ENCODE data around the gene ANKRD23. TPM values are rescaled to one million over a fixed set of nuclear protein-coding genes. Genes with fewer than 3 reads are reported as not detected.

The ANKRD23 gene
- total and polyA plus RNA-seq, 2 of the 13 experiments (the other 11 are each of a cell fraction or from before 2014, with no cell fraction given) = 1.5 to 1.6 TPM

GRCh38 chr2:96821113-96821675 lies 22.6 kb downstream of the ANKRD23 start:
- peak overlapping the region in 1 of 3 experiments; percentile 91; a peak in 3 of 6 replicates for H3K4me3 ChIP-seq (replicated peaks in 1 of 3; ENCODE audit: insufficient read depth in 1 of 3, low read depth in 2 of 3, low read length in 3 of 3)
- WGBS (ENCODE audit: low lambda C conversion rate) = 79% methylated on average over 11 of the region's 11 CpGs

More at GRCh38 chr2:96821113-96821675, 22.6 kb downstream of the ANKRD23 start:
- no peak for ATAC-seq
- peaks cover 16 to 54% of the 10 kb centered on the region in 2 experiments for H3K36me3 ChIP-seq (replicated peaks in 1 of 2; ENCODE audit: control insufficient read depth in 1 of 2, insufficient read depth in 2 of 2, low read length in 2 of 2)
- ChIA-PET CTCF (ENCODE audit: low intra/inter-chr PET ratio, low total read pairs) (no interaction called here), POLR2A (interaction anchor here (0.6 to 7.4 kb wide), 6 partner anchors 11 to 60 kb away, joined by 3 to 99 read pairs (median 3); partner anchors contain the start of genes ANKRD39 and CNNM4)
- in situ Hi-C loops (cut with HindIII; ENCODE audit: extremely low pct_ligation_motif_present, low pct_unique_long_range_greater_than_20kb) = no loop called here
- H3K9me3 ChIP-seq (ENCODE audit: low read length) = no peaks in the 10 kb centered on the region
- peak overlapping the region; percentile 83 for H3K27ac ChIP-seq (ENCODE audit: extremely low read length, insufficient read depth, low read length)
- DNase-seq (ENCODE audit: low spot score) = no peak
- peaks cover 89% of the 10 kb centered on the region for H3K79me2 ChIP-seq (ENCODE audit: insufficient read depth, low read length)
- intact Hi-C loops (cut with micrococcal nuclease; ENCODE audit: unreplicated experiment) = no loop called here
- peak overlapping the region; percentile 42; the same call in 1 of the 2 replicates for H3K9ac ChIP-seq (ENCODE audit: insufficient read depth, low read depth, low read length)
- H2AFZ ChIP-seq (ENCODE audit: low read length) = no peak overlapping the region
- no TSS peak for BruUV-seq (replicated peaks)
- H4K20me1 ChIP-seq (ENCODE audit: insufficient read depth, low read length) = peaks cover 81% of the 10 kb centered on the region
- TF ChIP-seq DMAP1 (CRISPR knock-in tag; IDR thresholded peaks at IDR 0.05) (no peak), ZNF205 (CRISPR knock-in tag; IDR thresholded peaks at IDR 0.05) (no peak), PCBP1 (IDR thresholded peaks at IDR 0.05; ENCODE audit: borderline replicate concordance, low read depth, low read length) (no peak), LBX2 (CRISPR knock-in tag; IDR thresholded peaks at IDR 0.05; ENCODE audit: borderline replicate concordance) (no peak), ZNF598 (CRISPR knock-in tag; IDR thresholded peaks at IDR 0.05; ENCODE audit: borderline replicate concordance) (no peak), TRIM24 (CRISPR knock-in tag; IDR thresholded peaks at IDR 0.05) (no peak), RNF2 (conservative IDR thresholded peaks at IDR 0.05; ENCODE audit: low read depth) (no peak), PHF8 (CRISPR knock-in tag; IDR thresholded peaks at IDR 0.05) (no peak), ZSCAN12 (CRISPR knock-in tag; IDR thresholded peaks at IDR 0.05) (no peak), PPARG (CRISPR knock-in tag; conservative IDR thresholded peaks at IDR 0.05) (no peak), HOXD1 (CRISPR knock-in tag; IDR thresholded peaks at IDR 0.05) (no peak), ZKSCAN5 (CRISPR knock-in tag; IDR thresholded peaks at IDR 0.05) (no peak), CCAR2 (optimal IDR thresholded peaks at IDR 0.05; ENCODE audit: low read depth, low read length) (no peak), ZMAT3 (CRISPR knock-in tag; conservative IDR thresholded peaks at IDR 0.05) (no peak), ZNF713 (CRISPR knock-in tag; IDR thresholded peaks at IDR 0.05) (no peak)
- TF ChIP-seq, protein P1, sequence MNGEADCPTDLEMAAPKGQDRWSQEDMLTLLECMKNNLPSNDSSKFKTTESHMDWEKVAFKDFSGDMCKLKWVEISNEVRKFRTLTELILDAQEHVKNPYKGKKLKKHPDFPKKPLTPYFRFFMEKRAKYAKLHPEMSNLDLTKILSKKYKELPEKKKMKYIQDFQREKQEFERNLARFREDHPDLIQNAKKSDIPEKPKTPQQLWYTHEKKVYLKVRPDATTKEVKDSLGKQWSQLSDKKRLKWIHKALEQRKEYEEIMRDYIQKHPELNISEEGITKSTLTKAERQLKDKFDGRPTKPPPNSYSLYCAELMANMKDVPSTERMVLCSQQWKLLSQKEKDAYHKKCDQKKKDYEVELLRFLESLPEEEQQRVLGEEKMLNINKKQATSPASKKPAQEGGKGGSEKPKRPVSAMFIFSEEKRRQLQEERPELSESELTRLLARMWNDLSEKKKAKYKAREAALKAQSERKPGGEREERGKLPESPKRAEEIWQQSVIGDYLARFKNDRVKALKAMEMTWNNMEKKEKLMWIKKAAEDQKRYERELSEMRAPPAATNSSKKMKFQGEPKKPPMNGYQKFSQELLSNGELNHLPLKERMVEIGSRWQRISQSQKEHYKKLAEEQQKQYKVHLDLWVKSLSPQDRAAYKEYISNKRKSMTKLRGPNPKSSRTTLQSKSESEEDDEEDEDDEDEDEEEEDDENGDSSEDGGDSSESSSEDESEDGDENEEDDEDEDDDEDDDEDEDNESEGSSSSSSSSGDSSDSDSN (CRISPR knock-in tag; IDR thresholded peaks at IDR 0.05) = no peak
- TF ChIP-seq, protein P2, sequence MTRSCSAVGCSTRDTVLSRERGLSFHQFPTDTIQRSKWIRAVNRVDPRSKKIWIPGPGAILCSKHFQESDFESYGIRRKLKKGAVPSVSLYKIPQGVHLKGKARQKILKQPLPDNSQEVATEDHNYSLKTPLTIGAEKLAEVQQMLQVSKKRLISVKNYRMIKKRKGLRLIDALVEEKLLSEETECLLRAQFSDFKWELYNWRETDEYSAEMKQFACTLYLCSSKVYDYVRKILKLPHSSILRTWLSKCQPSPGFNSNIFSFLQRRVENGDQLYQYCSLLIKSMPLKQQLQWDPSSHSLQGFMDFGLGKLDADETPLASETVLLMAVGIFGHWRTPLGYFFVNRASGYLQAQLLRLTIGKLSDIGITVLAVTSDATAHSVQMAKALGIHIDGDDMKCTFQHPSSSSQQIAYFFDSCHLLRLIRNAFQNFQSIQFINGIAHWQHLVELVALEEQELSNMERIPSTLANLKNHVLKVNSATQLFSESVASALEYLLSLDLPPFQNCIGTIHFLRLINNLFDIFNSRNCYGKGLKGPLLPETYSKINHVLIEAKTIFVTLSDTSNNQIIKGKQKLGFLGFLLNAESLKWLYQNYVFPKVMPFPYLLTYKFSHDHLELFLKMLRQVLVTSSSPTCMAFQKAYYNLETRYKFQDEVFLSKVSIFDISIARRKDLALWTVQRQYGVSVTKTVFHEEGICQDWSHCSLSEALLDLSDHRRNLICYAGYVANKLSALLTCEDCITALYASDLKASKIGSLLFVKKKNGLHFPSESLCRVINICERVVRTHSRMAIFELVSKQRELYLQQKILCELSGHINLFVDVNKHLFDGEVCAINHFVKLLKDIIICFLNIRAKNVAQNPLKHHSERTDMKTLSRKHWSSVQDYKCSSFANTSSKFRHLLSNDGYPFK (CRISPR knock-in tag; IDR thresholded peaks at IDR 0.05; ENCODE audit: borderline replicate concordance) = no peak
- TF ChIP-seq, protein P3, sequence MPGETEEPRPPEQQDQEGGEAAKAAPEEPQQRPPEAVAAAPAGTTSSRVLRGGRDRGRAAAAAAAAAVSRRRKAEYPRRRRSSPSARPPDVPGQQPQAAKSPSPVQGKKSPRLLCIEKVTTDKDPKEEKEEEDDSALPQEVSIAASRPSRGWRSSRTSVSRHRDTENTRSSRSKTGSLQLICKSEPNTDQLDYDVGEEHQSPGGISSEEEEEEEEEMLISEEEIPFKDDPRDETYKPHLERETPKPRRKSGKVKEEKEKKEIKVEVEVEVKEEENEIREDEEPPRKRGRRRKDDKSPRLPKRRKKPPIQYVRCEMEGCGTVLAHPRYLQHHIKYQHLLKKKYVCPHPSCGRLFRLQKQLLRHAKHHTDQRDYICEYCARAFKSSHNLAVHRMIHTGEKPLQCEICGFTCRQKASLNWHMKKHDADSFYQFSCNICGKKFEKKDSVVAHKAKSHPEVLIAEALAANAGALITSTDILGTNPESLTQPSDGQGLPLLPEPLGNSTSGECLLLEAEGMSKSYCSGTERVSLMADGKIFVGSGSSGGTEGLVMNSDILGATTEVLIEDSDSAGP (CRISPR knock-in tag; IDR thresholded peaks at IDR 0.05; ENCODE audit: borderline replicate concordance) = no peak
- H3K4me1 ChIP-seq (ENCODE audit: insufficient read depth, low read length) = peaks cover 72% of the 10 kb centered on the region
- H3K4me2 ChIP-seq (ENCODE audit: low read depth, low read length) = peak overlapping the region; percentile 100
- H3K27me3 ChIP-seq (ENCODE audit: control insufficient read depth in 1 of 2, insufficient read depth in 2 of 2, low read length in 2 of 2) = no peaks in the 10 kb centered on the region; a peak in 1 of 5 replicates
- no peak for FAIRE-seq

Measured in HepG2 (cell line).